ENCODE measurements around the gene GPR3.
"Not testable (repeated sequence)": the region's sequence is repeated elsewhere in the genome, so short reads cannot be mapped to it uniquely, and the experiment has no call there.

Gene GPR3

GRCh38 chr1:27379564-27380122 lies 12.8 kb upstream of the GPR3 start:
- DNase-seq (ENCODE audit: low read depth, low spot score), result no peak

GRCh38 chr1:27380224-27380623 lies 12.2 kb upstream of the GPR3 start:
- DNase-seq (ENCODE audit: low read depth, low spot score), result no peak

- DNase-seq (ENCODE audit: low read depth, low spot score), result no peak
Measured at GRCh38 chr1:27380766-27381733, 11.4 kb upstream of the GPR3 start.

GRCh38 chr1:27381969-27382762 lies 10.3 kb upstream of the GPR3 start:
- DNase-seq (ENCODE audit: low read depth, low spot score), result no peak

- no peak for DNase-seq (ENCODE audit: low read depth, low spot score)
Measured at GRCh38 chr1:27383039-27383605, 9.3 kb upstream of the GPR3 start, which contains the start of gene CD164L2. CD164L2 (minus strand) TSS chr1:27383333; CDS start chr1:27383239, 94 bp downstream.

- no peak for DNase-seq (ENCODE audit: low read depth, low spot score)
Measured at GRCh38 chr1:27383661-27384060, 8.8 kb upstream of the GPR3 start.

- DNase-seq (ENCODE audit: low read depth, low spot score), result not testable (repeated sequence)
Measured at GRCh38 chr1:27384797-27385196, 7.6 kb upstream of the GPR3 start.

GRCh38 chr1:27388337-27389005 lies 4.0 kb upstream of the GPR3 start:
- DNase-seq (ENCODE audit: low read depth, low spot score), result peak; percentile 83

GRCh38 chr1:27391511-27392095 lies 819 bp upstream of the GPR3 start:
- no peak for DNase-seq (ENCODE audit: low read depth, low spot score)

- peak; percentile 63 for DNase-seq (ENCODE audit: low read depth, low spot score)
Measured at GRCh38 chr1:27392778-27393635, 585 bp downstream of the GPR3 start.

- DNase-seq (ENCODE audit: low read depth, low spot score), result no peak
Measured at GRCh38 chr1:27393641-27394281, 1.3 kb downstream of the GPR3 start.

- no peak for DNase-seq (ENCODE audit: low read depth, low spot score)
Measured at GRCh38 chr1:27394282-27394658, 1.8 kb downstream of the GPR3 start.

GRCh38 chr1:27394925-27395324 lies 2.5 kb downstream of the GPR3 start:
- no peak for DNase-seq (ENCODE audit: low read depth, low spot score)

- peak; percentile 94 for DNase-seq (ENCODE audit: low read depth, low spot score)
Measured at GRCh38 chr1:27395441-27396195, 3.2 kb downstream of the GPR3 start.

- DNase-seq (ENCODE audit: low read depth, low spot score), result no peak
Measured at GRCh38 chr1:27397110-27397509, 4.7 kb downstream of the GPR3 start.

GRCh38 chr1:27397749-27398148 lies 5.3 kb downstream of the GPR3 start:
- DNase-seq (ENCODE audit: low read depth, low spot score), result peak; percentile 53

GRCh38 chr1:27398405-27399149 lies 6.2 kb downstream of the GPR3 start:
- no peak for DNase-seq (ENCODE audit: low read depth, low spot score)

Data from ELF-1 (cell line).